Keratinocyte (primary cell): ENCODE measurements around the gene ALK. TPM values are rescaled to one million over a fixed set of nuclear protein-coding genes. Genes with fewer than 3 reads are reported as not detected.

ENCODE experiments used
- DNase-seq: peaks from one replicate; pipeline ENCODE4 v3.0.0-alpha.2; 2011; ENCODE audit warnings: low read depth, missing footprints, low spot score
- FAIRE-seq: peaks from 2 replicates; lab custom pipeline; 2011; peaks lifted over from hg19 to GRCh38; lab: Jason Lieb, UNC
- H2AFZ ChIP-seq: 2 replicates; pipeline ENCODE4 v1.6.0; 2012; ENCODE audit warnings: low read length, control low read depth, inconsistent platforms; ENCODE audit not compliant: control insufficient read depth
- H3K27ac ChIP-seq: 2 replicates; pipeline ENCODE4 v1.5.1; 2011; ENCODE audit warnings: low read length; ENCODE audit not compliant: control insufficient read depth, insufficient read depth
- H3K27me3 ChIP-seq: 3 replicates; pipeline ENCODE4 v1.6.0; 2011; ENCODE audit warnings: low read length; ENCODE audit not compliant: control insufficient read depth, insufficient read depth; ENCODE audit errors: extremely low read depth
- H3K36me3 ChIP-seq, 2 experiments: 2 replicates in 1 of 2; 3 replicates in 1 of 2; pipeline ENCODE4 v1.5.1; 2011; ENCODE audit warnings: low read length in 2 of 2, mild to moderate bottlenecking in 1 of 2; ENCODE audit not compliant: control insufficient read depth in 2 of 2, insufficient read depth in 2 of 2; ENCODE audit errors: extremely low read depth in 1 of 2
- H3K4me1 ChIP-seq: 3 replicates; pipeline ENCODE4 v1.5.1; 2011; ENCODE audit warnings: low read length; ENCODE audit not compliant: control insufficient read depth, insufficient read depth; ENCODE audit errors: extremely low read depth
- H3K4me2 ChIP-seq: 3 replicates; pipeline ENCODE4 v1.6.0; 2011; ENCODE audit warnings: low read depth, low read length; ENCODE audit not compliant: control insufficient read depth, insufficient read depth; ENCODE audit errors: extremely low read depth
- H3K4me3 ChIP-seq, 3 experiments: fragments of 200-600 bp in 1 of 3; sonication (generic) in 1 of 3; 2 replicates in 2 of 3; 3 replicates in 1 of 3; pipeline ENCODE4 v1.5.1; 2011 to 2016; ENCODE audit warnings: low read length in 3 of 3, mild to moderate bottlenecking in 3 of 3, control low read depth in 2 of 3, inconsistent platforms in 1 of 3, low read depth in 1 of 3, mixed read lengths in 1 of 3, mixed run types in 1 of 3, moderate library complexity in 1 of 3; ENCODE audit not compliant: control insufficient read depth in 2 of 3, insufficient read depth in 2 of 3; ENCODE audit errors: extremely low read depth in 1 of 3
- H3K79me2 ChIP-seq: 2 replicates; pipeline ENCODE4 v1.6.0; 2012; ENCODE audit warnings: low read length; ENCODE audit not compliant: control insufficient read depth, insufficient read depth
- H3K9ac ChIP-seq: 3 replicates; pipeline ENCODE4 v1.6.0; 2011; ENCODE audit warnings: low read length; ENCODE audit not compliant: control insufficient read depth, insufficient read depth; ENCODE audit errors: extremely low read depth
- H3K9me1 ChIP-seq: 3 replicates; pipeline ENCODE4 v1.6.0; 2011; ENCODE audit warnings: low read length; ENCODE audit not compliant: control insufficient read depth, insufficient read depth; ENCODE audit errors: extremely low read depth
- H3K9me3 ChIP-seq: 2 replicates; pipeline ENCODE4 v1.5.1; 2012; ENCODE audit warnings: low read depth, low read length; ENCODE audit not compliant: control insufficient read depth
- H4K20me1 ChIP-seq: 3 replicates; pipeline ENCODE4 v1.6.0; 2011; ENCODE audit warnings: low read length; ENCODE audit not compliant: control insufficient read depth, insufficient read depth; ENCODE audit errors: extremely low read depth
- EZH2 ChIP-seq: IDR thresholded peaks from one replicate; pipeline ENCODE4 v1.6.1; 2012; ENCODE audit warnings: inconsistent platforms, mild to moderate bottlenecking, low read length, moderate library complexity
- dilution Hi-C: fragments of 300-500 bp; cut with MboI; formaldehyde crosslinking; loops from one replicate; pipeline ENCODE4 v1.7.0; 2020; ENCODE audit warnings: low sequenced_read_pairs; ENCODE audit not compliant: extremely low pct_ligation_motif_present
- polyA plus RNA-seq, 5 experiments: library from polyadenylated mRNA; depleted of rRNA in 3 of 5; stranded (reverse) in 3 of 5; stranded (forward) in 1 of 5; unstranded in 1 of 5; fragments of >200 nt; gene quantifications; 1 replicate in 1 of 5; 2 replicates in 3 of 5; 3 replicates in 1 of 5; pipeline versions ENCODE4 v1.2.1 to v1.2.3, GENCODE V29; 2011 to 2012; ENCODE audit warnings: missing spikeins in 2 of 5, low read depth in 1 of 5, low replicate concordance in 1 of 5
- TF ChIP-seq, protein P1 (sequence below), 3 experiments: IDR thresholded peaks in 1 of 3; conservative IDR thresholded peaks in 1 of 3; optimal IDR thresholded peaks in 1 of 3; 2 replicates in 2 of 3; 3 replicates in 1 of 3; pipeline versions ENCODE3 to v1.5.1; 2011; ENCODE audit warnings: low read length in 3 of 3, mild to moderate bottlenecking in 3 of 3, moderate library complexity in 2 of 3, control low read depth in 1 of 3, inconsistent platforms in 1 of 3; ENCODE audit not compliant: insufficient read depth in 2 of 3; ENCODE audit errors: extremely low read depth in 1 of 3

ALK gene
- polyA plus RNA-seq, 1 donor (not counting 4 experiments of a cell fraction or from before 2014, with no cell fraction given), result not detected

GRCh38 chr2:29698216-29698615 is 223.2 kb downstream of the ALK start:
- DNase-seq (no peak), FAIRE-seq (no peak)
- no peaks in the 10 kb centered on the region for H3K9me1 ChIP-seq
- TF ChIP-seq, protein P1, sequence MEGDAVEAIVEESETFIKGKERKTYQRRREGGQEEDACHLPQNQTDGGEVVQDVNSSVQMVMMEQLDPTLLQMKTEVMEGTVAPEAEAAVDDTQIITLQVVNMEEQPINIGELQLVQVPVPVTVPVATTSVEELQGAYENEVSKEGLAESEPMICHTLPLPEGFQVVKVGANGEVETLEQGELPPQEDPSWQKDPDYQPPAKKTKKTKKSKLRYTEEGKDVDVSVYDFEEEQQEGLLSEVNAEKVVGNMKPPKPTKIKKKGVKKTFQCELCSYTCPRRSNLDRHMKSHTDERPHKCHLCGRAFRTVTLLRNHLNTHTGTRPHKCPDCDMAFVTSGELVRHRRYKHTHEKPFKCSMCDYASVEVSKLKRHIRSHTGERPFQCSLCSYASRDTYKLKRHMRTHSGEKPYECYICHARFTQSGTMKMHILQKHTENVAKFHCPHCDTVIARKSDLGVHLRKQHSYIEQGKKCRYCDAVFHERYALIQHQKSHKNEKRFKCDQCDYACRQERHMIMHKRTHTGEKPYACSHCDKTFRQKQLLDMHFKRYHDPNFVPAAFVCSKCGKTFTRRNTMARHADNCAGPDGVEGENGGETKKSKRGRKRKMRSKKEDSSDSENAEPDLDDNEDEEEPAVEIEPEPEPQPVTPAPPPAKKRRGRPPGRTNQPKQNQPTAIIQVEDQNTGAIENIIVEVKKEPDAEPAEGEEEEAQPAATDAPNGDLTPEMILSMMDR (optimal IDR thresholded peaks at IDR 0.05 in 1 of 3, IDR thresholded peaks at IDR 0.05 in 1 of 3, conservative IDR thresholded peaks at IDR 0.05 in 1 of 3; ENCODE audit: extremely low read depth in 1 of 3, insufficient read depth in 2 of 3, low read length in 3 of 3), result no peak
- TF ChIP-seq EZH2, result no peak
- H3K4me3 ChIP-seq, result no peak overlapping the region
- no peak overlapping the region for H3K27ac ChIP-seq
- no peaks in the 10 kb centered on the region for H3K9me3 ChIP-seq
- H3K9ac ChIP-seq, result no peak overlapping the region
- no peak overlapping the region for H3K4me2 ChIP-seq
- no peaks in the 10 kb centered on the region for H3K79me2 ChIP-seq
- no peaks in the 10 kb centered on the region for H4K20me1 ChIP-seq
- H2AFZ ChIP-seq, result no peak overlapping the region
- no peaks in the 10 kb centered on the region for H3K36me3 ChIP-seq
- dilution Hi-C loops, result no loop called here
- no peaks in the 10 kb centered on the region for H3K27me3 ChIP-seq
- peaks cover 33% of the 10 kb centered on the region for H3K4me1 ChIP-seq

GRCh38 chr2:29697715-29698114 is 223.7 kb downstream of the ALK start:
- dilution Hi-C loops, result no loop called here
- no peaks in the 10 kb centered on the region for H3K36me3 ChIP-seq
- no peak overlapping the region for H3K4me2 ChIP-seq
- H3K79me2 ChIP-seq, result no peaks in the 10 kb centered on the region
- TF ChIP-seq, protein P1 (optimal IDR thresholded peaks at IDR 0.05 in 1 of 3, IDR thresholded peaks at IDR 0.05 in 1 of 3, conservative IDR thresholded peaks at IDR 0.05 in 1 of 3; ENCODE audit: extremely low read depth in 1 of 3, insufficient read depth in 2 of 3, low read length in 3 of 3), result no peak
- no peak for TF ChIP-seq EZH2
- H3K9ac ChIP-seq, result no peak overlapping the region
- DNase-seq, result no peak
- no peak overlapping the region for H2AFZ ChIP-seq
- H3K27me3 ChIP-seq, result no peaks in the 10 kb centered on the region
- FAIRE-seq, result no peak
- no peak overlapping the region for H3K27ac ChIP-seq
- peaks cover 33% of the 10 kb centered on the region for H3K4me1 ChIP-seq
- no peaks in the 10 kb centered on the region for H4K20me1 ChIP-seq
- no peak overlapping the region for H3K4me3 ChIP-seq
- no peaks in the 10 kb centered on the region for H3K9me3 ChIP-seq
- no peaks in the 10 kb centered on the region for H3K9me1 ChIP-seq
